AG10803 (cell line): Measurements from ENCODE around the gene CPT1B.
A peak's percentile ranks its signal among the peaks of the same experiment; 100 is the strongest.
"Not testable (repeated sequence)": the region's sequence is repeated elsewhere in the genome, so short reads cannot be mapped to it uniquely, and the experiment has no call there.

ENCODE experiments used
- DNase-seq: peaks from one replicate; pipeline ENCODE4 v3.0.0; 2010; ENCODE audit warnings: low read depth
- H3K4me3 ChIP-seq: 2 replicates; pipeline ENCODE4 v1.5.1; 2011; ENCODE audit warnings: mild to moderate bottlenecking, low read length, control low read depth
- TF ChIP-seq, protein P1 (sequence below): conservative IDR thresholded peaks from 2 replicates; pipeline ENCODE4 v1.5.1; 2011; ENCODE audit warnings: mild to moderate bottlenecking, low read length, control low read depth, inconsistent platforms

Gene CPT1B

DNA sequence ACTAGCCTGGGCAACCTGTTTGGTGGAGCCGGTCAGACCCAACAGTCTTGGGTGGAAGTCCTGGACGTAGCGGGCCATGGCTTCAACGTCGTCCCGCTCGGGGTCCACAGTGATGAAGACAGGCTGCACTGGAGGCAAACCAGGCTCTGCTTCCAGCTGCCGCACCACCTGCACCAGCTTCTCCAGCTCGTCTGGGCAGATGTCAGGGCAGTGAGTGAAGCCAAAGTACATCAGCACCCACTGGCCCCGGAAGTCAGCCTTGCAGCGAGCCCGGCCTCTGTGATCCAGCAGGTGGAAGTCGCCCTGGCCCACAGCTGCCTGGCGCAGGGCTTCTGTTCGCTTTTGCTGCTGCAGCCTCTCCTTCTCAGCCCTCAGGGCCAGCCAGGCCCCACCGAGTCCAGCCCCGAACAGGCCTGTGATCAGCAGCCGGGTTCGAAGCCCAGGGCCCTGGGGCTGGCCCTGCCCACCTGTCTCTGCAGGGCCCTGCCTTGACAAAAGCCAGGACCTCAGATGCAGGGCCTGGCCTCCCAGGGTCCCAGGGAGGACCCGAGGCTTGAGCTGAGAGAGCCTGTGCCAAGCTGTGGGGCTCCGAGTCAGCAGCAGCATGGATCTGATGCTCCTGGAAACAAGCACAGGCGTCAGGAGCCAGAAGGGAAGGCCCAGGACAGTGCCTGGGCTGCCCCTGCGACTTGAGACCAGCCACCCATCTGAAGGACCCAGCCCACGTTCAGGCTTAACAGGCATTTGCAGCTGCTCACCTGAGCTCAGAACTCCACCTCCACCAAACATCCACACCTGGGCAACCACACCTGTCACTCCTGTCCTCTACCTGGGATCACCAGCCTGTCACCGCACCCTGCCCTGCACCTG is 54.2 kb downstream of the CPT1B start:
- H3K4me3 ChIP-seq: peak overlapping the region; percentile 75
- DNase-seq: no peak
- TF ChIP-seq, protein P1, sequence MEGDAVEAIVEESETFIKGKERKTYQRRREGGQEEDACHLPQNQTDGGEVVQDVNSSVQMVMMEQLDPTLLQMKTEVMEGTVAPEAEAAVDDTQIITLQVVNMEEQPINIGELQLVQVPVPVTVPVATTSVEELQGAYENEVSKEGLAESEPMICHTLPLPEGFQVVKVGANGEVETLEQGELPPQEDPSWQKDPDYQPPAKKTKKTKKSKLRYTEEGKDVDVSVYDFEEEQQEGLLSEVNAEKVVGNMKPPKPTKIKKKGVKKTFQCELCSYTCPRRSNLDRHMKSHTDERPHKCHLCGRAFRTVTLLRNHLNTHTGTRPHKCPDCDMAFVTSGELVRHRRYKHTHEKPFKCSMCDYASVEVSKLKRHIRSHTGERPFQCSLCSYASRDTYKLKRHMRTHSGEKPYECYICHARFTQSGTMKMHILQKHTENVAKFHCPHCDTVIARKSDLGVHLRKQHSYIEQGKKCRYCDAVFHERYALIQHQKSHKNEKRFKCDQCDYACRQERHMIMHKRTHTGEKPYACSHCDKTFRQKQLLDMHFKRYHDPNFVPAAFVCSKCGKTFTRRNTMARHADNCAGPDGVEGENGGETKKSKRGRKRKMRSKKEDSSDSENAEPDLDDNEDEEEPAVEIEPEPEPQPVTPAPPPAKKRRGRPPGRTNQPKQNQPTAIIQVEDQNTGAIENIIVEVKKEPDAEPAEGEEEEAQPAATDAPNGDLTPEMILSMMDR: no peak

DNA sequence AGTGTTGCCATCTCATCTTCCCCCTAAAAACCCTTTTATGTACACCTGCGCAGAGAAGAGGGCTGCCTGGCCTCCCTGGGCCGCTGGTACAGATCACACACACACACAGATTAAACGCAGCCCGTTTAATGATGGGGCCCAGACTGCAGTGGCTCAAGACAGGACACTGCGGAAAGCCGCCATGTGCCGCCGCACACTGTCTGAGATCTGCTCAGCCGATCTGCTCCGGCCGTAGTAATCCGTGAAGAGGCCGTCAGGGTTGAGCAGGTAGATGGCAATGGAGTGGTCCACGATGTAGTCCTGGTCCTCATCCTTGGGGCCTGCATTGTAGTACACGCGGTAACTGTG is 54.8 kb downstream of the CPT1B start:
- H3K4me3 ChIP-seq: no peak overlapping the region
- TF ChIP-seq, protein P1: no peak
- DNase-seq: no peak

DNA sequence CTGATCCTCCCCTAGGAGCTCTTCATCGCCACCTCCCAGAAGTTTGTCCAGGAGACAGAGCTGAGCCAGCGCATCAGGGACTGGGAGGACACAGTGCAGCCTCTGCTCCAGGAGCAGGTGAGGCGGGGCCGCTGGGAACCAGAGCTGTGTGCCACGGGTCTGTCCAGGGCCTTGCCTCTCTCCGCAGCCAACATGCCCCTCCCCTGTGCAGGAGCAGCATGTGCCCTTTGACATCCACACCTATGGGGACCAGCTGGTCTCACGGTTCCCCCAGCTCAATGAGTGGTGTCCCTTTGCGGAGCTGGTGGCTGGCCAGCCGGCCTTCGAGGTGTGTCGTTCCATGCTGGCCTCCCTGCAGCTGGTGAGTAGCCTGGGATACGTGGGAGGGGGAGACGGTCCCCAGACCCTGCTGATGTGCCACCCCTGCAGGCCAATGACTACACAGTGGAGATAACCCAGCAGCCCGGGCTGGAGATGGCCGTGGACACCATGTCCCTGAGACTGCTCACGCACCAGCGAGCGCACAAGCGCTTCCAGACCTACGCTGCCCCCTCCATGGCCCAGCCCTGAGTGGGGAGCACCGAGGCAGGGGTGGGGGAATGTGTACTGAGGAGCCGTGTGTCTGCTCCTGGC is 55.3 kb downstream of the CPT1B start:
- DNase-seq: no peak
- no peak overlapping the region for H3K4me3 ChIP-seq
- TF ChIP-seq, protein P1: no peak

DNA sequence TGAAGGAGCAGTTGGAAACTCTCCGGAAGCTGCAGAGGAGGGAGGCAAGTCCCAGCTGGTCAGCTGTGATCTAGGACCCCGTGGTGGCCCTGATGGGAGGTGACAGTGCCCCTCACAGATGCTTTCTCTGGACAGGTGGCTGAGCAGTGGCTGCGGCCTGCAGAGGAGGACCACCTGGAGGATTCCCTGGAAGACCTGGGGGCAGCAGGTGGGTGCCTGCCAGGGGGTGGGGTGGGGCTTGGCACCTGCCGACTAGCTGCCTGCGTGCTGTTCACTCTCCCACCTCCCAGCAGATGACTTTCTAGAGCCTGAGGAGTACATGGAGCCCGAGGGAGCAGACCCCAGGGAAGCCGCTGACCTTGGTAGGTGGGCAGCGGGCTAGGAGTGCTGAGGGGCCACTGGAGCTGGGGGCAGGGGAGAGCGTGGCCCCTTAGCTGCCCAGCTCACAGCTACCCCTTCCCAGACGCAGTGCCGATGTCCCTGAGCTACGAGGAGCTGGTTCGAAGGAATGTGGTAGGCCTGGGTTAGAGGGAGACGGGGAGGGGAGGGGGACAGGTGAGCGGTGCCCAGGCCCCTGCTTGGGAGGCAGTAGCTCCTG is 55.9 kb downstream of the CPT1B start:
- DNase-seq: no peak
- no peak overlapping the region for H3K4me3 ChIP-seq
- TF ChIP-seq, protein P1: no peak

DNA sequence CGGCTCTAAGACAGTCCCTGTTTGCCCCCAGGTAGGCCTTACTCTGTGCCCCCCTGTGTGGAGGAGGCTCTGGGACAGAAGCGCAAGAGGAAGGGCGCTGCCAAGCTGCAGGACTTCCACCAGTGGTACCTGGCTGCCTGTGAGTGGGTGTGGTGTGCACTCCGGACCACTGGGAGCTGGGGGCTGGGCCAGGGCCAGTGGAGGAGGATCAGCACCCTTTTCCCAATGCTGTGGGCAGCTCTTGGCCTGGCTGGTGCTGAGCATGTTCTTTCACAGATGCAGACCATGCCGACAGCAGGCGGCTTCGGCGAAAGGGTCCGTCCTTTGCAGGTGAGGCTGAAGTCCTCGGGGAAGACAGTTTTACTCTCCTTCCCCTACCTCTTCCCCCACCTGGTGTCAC is 56.5 kb downstream of the CPT1B start:
- TF ChIP-seq, protein P1: no peak
- DNase-seq: no peak

DNA sequence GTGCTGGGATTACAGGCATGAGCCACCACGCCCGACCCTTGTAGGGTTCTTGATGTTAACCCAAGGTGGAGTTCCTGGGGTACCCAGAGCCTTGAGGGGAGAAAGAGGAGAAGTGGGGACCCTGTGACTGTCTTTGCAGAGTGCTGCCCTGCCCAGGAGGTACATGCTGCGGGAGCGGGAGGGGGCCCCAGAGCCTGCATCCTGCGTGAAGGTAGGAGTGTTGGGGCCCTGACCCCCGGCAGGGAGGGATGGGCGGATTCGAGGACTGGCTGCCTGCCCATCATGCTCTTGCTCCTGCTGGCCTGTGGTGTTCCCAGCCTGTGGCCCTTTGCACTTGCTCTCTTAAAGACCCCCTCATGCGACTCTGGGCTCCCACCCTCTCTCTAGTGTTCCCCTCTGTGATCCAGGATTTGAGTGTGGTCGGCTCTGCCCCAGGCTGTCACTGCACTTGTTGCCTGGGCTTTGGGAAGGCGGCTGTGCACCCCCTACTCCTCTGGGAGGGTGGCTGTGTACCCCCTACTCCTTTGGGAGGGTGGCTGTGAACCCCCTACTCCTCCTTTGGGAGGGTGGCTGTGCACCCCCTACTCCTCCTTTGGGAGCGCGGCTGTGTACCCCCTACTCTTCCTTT is 57.3 kb downstream of the CPT1B start:
- no peak for DNase-seq
- TF ChIP-seq, protein P1: no peak

More for the DNA sequence above, 56.5 kb downstream of the CPT1B start:
- H3K4me3 ChIP-seq: no peak overlapping the region

DNA sequence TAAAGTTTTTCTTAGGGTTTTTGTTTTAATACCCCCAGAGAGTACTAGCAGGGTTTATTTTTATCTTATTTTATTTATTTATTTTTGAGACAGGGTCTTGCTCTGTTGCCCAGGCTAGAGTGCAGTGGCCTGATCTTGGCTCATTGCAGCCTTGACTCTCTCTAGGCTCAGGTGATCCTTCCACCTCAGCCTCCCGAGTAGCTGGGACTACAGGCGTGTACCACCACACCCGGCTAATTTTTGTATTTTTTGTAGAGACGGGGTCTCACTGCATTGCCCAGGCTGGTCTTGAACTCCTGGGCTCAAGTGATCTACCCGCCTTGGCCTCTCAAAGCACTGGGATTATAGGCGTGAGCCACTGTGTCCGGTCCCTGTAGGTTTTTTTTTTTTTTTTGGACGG is 58.0 kb downstream of the CPT1B start:
- DNase-seq, H3K4me3 ChIP-seq: not testable (repeated sequence)

More for the DNA sequence above, 57.3 kb downstream of the CPT1B start:
- no peak overlapping the region for H3K4me3 ChIP-seq
